GM19468 (cell line): ENCODE results near the gene SGMS1.
A peak's percentile ranks its signal among the peaks of the same experiment; 100 is the strongest.
"Not testable (repeated sequence)": the region's sequence is repeated elsewhere in the genome, so short reads cannot be mapped to it uniquely, and the experiment has no call there.

Experiments used
- ATAC-seq: cut with Tn5 transposase; IDR thresholded peaks from one replicate; pipeline ENCODE4 v1.9.1; 2021; ENCODE audit warnings: mild to moderate bottlenecking, moderate library complexity, moderate number of reproducible peaks; ENCODE audit not compliant: unreplicated experiment; ENCODE audit errors: extremely low read depth

The SGMS1 gene

GRCh38 chr10:50585921-50586739, 37.6 kb downstream of the SGMS1 start:
- ATAC-seq, result no peak

- no peak for ATAC-seq
Observed at GRCh38 chr10:50582766-50583762, 40.7 kb downstream of the SGMS1 start.

- no peak for ATAC-seq
Observed at GRCh38 chr10:50582046-50582445, 41.7 kb downstream of the SGMS1 start.

DNA sequence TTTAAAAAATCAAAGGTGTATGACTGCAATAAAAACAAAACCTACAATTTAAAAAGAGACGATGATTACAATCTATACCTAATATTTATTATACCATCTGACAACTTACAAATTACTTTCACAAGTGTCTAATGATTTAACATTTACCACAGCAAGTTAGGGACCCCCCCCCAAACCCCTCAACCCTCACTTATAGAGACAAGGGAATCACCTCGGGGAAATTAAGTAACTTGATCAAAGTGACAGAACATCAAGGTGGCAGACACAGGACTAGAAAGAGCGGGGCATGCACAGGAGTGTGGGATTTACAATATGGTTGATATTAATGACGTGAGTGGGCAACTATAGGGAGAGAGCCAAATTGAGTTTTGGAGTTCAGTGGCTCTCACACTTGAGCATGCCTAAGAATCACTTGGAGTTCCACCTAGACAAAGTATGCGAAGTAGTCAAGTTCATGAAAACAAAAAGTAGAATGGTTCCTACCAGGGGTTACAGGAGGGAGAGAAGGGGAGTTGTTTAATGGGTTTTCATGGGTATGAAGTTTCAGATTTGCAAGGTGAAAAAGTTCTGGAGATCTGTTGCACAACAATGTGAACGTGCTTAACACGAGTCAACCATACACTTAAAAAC, 43.4 kb downstream of the SGMS1 start:
- no peak for ATAC-seq

GRCh38 chr10:50579491-50580261, 44.1 kb downstream of the SGMS1 start:
- ATAC-seq, result no peak

GRCh38 chr10:50578949-50579348, 44.8 kb downstream of the SGMS1 start:
- no peak for ATAC-seq

DNA sequence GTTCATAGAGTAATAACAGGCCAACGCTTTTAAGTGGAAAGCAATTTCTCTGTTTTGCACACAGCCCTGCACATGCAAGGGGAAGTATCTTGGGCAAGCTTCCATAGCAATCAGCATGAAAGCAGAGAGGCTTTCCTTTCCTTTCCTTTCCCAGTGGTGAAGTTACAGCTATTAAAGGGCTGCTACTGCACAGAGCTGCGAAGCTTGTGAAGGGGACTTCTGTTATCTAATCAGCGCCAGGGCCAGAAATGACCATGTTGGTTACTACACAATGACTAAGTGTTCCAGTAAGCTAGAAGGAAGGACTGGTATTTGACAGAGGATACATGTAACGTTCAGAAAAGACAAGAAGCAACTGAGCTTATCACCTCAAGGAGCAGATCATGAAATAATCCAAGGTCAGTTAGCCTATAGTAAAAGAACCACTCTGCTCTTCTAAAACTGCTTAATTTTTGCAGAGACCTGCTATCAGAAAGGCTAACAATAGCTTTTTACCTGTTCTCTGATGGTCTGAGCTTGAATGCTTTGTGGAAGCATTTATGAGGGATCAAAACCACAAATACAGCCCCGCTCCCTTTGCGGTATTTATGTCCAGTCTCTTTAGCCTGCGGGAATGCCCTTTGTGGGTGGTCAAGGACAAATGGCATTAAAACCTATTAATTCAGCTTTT, 45.9 kb downstream of the SGMS1 start:
- peak; percentile 36 for ATAC-seq

DNA sequence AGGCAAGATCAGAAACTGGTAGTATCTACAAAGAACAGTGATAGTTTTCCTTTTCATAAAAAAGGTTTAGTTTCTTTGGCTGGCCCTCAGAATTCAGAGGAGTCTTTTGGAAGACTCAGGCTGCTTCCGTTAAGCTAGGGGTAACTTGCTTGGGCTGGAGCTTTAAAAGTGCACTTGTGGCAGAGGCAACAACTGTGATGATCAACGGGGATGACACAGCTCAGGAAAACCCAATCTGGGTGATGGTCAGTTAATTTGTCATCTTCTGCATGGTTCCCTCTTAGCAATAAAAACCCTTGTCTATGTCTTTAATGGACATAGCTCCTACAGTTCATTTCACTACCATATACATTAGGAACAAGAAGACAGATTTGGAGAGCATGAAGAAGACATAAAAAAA, 46.7 kb downstream of the SGMS1 start:
- no peak for ATAC-seq

- ATAC-seq, result no peak
Observed at GRCh38 chr10:50576245-50576815, 47.4 kb downstream of the SGMS1 start.

DNA sequence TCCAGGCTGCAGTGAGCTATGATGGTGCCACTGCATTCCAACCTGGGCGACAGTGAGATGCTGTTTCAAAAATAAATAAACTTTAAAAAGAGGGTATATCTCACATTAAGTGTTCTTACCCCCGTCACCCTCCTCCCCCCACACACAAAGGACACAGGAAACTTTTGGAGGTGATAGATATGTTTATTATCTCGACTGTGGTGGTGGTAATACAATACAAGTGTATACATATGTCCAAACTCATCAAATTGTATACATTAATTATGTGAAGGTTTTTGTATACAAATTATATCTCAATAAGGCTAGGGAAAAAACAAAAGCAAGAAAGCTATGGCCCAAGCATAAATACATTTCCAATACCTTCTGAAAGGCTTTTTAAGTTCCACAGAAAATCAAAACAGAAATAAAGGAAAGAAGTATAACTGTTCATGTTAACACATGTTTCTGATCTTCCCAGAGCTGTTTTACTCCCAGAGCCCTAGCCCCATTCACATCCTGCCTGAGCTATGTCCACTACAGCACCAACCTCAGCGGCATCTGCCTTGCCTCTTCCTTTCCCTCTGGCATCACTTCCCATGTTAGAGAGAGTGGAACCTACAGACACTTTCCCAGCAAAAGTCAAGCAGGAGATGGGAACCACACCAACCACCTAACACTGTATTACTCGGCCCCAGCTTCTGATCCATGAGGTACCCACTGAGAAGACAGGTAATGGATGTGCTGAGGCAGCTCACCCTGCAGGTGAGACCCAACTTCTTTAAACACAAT, 48.1 kb downstream of the SGMS1 start:
- ATAC-seq, result no peak

GRCh38 chr10:50574931-50575330, 48.8 kb downstream of the SGMS1 start:
- ATAC-seq, result no peak

GRCh38 chr10:50574305-50574704, 49.5 kb downstream of the SGMS1 start:
- no peak for ATAC-seq

DNA sequence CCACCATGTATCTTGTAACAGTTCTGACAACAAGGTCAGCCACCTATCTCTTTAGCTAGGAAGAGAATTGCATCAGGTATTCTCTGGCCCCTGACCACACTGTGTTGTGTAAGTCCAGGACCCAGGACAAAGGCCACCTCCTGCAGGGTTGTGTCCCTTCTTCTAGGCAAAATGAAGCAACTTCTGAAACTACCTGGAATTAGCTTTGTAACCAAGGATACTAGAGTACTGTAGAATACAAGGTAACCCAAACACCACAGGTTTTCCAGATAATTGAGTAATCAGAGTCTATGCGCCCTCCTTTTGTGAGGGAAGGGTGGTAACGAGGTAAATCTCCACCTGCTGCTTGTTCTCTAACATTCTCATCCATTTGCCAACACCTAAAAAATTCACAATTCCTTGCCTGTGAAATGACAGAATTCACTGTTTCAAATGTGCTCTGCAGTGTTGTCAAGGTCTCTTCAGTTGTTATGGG, 51.7 kb downstream of the SGMS1 start:
- no peak for ATAC-seq

GRCh38 chr10:50568750-50569149, 55.0 kb downstream of the SGMS1 start:
- ATAC-seq, result not testable (repeated sequence)

- no peak for ATAC-seq
Observed at GRCh38 chr10:50567384-50567783, 56.4 kb downstream of the SGMS1 start.

DNA sequence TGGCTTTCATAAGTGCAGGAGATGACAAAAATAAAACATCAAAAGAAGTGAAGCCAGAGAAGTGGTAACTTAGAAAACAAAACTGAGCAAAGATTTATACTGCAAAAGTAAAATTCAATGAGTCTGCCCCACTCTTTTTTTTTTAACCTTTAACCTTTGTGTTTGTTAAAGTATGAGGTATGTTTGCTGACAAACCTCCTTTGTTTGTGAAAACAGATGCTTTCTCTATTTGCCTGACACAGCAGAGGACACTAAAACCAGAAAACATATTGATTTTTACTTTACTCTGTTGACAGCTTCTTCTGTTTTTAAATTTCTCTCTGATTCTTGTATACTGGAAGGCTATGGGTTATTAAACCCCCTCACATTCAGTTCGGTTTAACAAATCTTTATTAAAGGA, 57.6 kb downstream of the SGMS1 start:
- no peak for ATAC-seq

DNA sequence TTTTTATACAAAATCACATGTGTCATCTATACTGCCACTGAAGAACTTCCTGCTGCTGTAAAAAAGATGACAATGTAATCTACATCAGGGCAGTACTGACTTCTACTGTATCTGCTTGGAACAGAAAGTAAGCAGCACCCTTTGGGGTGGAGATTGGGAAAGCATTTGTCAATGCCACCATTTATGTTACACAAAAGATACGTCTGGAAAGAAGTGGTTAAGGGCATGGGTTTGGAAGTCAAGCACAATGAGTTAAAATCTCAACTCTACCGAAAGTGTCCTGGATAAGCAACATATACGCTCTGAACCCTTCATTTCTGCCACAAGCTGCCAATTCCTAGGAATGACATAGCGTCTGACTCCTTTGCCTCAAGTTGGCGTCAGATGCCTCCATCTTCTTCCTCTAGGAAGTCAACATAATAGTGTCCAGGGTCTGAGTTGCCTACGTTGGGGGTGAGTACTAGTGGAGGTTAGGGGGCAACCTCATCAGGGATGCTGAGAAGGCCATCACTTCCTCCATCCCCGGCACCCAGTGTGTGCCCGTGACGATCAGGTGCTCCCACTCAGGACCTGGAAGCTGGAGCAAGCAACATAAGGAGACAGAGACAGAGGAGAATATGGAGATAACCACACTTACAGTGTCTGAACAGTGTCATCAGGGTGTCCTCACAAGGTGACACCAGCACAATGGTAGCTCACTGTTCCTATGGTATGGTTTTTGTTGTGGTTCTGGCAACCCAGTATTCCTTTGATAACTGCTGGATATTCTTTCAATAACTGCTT, 58.3 kb downstream of the SGMS1 start:
- no peak for ATAC-seq
